ENCODE results near the gene NLN.

The NLN gene

DNA sequence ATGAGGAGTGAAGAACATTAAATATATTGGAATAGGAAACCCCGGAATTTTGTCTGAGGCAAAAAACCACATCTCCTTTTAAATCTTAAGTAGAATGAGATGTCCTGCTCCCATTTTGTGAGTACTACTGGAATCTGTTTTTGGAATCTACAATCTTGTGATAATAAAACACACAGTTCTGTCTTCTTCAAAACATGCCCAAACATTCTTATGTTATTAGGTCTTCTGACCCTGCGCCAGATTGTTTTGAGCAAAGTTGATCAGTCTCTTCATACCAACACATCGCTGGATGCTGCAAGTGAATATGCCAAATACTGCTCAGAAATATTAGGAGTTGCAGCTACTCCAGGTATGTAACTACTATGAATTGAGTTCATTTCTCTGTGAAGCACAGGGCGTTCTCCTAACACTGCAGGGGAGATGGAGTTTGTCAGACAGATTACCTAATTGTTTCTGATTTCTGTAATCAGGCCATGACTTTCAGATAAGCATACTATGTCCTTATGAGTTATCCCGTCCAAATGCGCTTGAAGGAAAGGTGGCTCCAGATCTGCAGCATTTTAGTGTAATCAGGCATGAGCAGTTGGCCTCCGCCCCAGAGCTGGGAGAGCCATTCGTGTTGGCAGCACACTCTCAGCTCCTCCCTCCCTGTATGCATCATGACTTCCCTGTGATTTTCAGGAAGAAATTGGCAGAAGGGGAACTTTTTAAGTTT, 88.0 kb downstream of the NLN start:
- DNase-seq (ENCODE audit: low spot score), result peak; percentile 83

DNA sequence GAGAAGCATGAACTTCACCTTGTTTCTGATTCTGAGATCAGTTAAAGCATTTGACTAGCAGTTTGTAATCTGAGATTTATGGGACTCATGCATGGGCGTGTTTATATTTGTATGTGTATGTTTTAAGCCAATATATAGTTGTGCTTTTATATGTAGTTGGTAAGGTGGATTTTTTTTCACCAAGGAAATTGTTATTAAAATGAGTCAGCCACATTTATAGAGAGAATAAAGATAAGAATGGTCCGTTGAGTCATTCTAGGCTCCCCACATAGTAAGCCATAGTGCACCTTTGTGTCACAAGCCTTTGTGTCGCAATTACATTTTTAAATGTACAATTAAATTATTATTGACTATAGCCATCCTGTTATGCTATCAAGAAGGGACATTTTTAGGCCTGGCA, 89.0 kb downstream of the NLN start:
- no peak for DNase-seq (ENCODE audit: low spot score)

DNA sequence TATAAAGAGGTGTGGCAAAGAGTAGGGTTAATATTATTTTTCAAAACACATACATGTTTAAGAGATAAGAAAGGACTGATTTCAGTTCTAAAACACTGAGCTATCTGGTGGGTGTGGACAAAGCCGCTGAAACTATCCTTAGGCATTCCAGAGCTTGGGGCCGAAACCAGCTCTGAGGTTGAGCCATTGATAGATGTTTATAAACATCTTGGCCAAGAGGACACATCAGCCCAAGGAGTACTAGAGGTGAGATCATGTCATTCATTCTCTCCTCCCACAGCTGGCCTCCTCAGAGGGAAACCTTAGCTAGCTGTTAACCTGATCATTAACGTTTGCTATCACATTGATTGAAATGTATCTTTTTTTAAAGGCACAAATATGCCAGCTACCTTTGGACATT, 89.9 kb downstream of the NLN start:
- no peak for DNase-seq (ENCODE audit: low spot score)

GRCh38 chr5:65812648-65813047, 90.6 kb downstream of the NLN start:
- DNase-seq (ENCODE audit: low spot score), result no peak

DNA sequence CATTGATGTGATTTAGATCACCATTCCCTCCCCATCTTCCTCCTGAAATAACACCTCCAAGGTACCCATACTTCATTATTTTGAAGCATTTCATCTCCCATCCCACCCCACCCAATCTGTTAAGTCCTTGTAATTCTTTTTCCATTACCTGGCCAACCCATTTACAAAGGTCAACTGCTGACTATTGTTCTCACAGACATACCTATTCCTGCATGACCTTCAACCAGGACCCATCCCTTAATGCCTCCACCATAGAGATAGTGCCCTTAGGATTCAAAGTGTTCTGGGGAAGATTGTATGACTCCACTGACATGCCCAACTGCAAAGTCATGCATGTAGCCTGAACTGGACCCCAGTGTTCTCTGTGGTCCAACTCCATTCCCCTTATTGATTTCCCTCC, 91.2 kb downstream of the NLN start:
- no peak for DNase-seq (ENCODE audit: low spot score)

DNA sequence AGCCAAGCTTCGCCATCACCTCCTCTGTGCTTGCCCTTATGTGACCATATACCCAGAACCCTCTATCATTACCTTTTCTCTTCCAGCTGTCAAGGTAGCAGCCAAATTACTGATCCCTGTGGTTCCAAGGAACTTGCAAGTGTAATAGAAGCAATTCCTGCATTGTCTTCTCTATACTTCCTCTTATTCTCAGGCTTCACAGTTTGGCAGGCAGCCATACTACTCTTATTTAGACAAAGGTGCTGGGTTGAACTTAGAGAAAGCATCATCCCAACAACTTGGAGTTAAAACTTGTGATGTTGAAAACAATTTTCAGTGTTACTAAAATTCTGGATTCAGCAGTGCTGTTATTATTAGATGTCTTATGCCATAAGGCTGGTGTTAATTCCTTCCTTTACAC, 93.2 kb downstream of the NLN start:
- no peak for DNase-seq (ENCODE audit: low spot score)

DNA sequence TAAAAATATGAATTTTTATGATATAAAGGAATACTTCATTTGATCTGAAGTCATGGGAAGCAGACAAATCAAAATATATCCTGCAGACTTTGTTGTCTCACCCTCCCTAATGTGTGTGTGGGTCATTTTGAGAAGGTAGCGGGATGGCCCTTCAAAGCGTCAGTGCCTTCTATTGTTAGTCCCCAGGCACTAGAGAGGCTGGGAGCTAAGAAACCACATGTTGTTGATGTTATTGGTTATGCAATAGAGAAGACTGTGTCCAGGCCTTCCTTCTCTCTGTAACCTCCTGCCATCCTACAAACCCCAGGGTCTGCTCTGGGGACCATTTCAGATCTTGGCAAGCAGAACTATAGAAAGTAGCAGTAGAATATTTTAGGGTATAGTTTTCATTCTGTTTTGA, 94.7 kb downstream of the NLN start:
- DNase-seq (ENCODE audit: low spot score), result no peak

GRCh38 chr5:65817931-65818330, 95.9 kb downstream of the NLN start:
- no peak for DNase-seq (ENCODE audit: low spot score)

DNA sequence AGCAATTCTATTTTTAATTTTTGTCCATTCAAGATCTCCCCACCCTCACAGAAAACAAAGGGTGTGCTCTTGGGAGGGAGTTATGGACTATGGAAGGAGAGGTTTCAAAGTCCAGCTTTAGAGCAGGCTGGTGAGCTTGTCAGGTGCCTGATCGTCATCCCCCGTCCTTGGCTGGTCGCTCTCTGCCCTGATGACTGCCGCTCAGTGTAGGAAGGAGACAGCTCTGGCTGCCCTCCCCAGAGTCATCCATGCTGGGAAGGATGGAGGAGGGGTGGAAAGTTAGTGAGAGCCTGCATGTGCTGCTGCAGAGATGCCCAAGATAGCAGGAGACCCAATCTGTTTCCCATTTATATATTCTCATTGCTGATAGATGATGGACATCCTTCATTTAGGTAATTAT, 96.6 kb downstream of the NLN start:
- DNase-seq (ENCODE audit: low spot score), result no peak

DNA sequence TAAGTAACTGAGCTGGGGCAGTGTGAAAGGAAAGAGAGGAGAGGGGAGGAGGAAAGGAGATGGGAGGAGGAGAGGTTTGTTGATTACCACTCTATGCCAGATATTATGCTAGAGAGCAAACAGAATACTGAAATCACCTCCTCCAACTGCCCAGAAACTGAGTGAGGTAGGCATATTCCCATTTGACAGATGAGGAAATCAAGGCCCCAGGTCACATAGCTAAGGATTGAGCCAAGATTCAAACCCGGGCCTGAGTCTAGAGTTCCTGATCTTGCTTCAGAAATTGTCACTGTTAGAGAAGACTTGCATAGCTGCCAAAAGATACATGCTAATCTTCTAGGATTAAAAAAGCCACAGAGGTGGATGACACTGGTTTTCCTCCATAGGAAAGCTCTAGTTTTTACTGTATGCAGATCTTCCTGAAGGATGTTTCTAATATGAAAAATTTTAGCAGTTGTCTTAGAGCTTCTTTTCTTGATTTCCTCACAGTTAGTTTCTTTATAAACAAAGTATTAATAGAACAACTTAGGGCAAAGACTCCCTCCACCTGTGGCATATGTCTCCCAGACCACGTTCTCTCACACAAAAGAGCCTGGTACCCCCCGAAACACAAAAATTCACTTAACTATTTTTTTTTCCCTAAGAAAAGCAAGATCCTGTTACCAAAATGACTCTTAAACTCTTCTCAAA, 97.4 kb downstream of the NLN start:
- DNase-seq (ENCODE audit: low spot score), result no peak

DNA sequence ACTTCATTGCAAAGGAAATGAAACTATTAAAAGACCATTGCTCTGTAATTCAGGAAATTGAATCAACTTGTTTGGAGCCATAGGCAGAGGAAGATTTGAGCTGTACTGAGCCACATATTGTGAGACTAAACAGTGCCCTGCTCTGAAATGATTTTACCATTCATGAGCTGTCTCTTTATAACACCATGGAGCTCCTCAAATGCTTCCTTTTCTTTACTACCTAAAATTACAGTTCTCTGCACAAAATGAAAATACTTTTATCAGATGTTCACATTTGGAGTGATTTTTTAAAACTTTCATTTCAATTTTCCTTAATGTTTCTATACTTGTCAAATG, 97.9 kb downstream of the NLN start:
- DNase-seq (ENCODE audit: low spot score), result no peak

GRCh38 chr5:65820373-65820772, 98.4 kb downstream of the NLN start:
- no peak for DNase-seq (ENCODE audit: low spot score)

- no peak for DNase-seq (ENCODE audit: low spot score)
These were observed 100.0 kb downstream of the NLN start for GRCh38 chr5:65821966-65822365.

- no peak for DNase-seq (ENCODE audit: low spot score)
These were observed 100.7 kb downstream of the NLN start for GRCh38 chr5:65822710-65823109.

DNA sequence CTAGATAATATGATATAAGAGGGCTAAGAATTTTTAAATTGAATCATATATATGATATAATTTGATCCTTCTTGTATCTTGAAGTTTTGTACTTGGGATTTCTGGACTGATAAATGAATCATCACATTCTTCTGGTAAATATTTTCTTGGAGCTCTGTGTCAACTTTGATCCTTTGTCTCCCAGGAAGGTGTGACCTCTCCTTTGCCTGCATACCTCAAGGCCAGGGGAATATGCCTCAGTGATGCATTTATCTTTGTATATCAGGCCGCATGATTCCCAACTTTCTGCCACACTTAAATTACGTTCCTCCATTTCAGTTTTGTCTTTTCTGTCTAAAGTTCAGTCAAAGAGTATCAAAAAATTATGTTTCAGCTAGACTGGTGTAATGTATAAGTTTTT, 101.2 kb downstream of the NLN start:
- no peak for DNase-seq (ENCODE audit: low spot score)

- no peak for DNase-seq (ENCODE audit: low spot score)
These were observed 101.9 kb downstream of the NLN start for GRCh38 chr5:65823845-65824445.

DNA sequence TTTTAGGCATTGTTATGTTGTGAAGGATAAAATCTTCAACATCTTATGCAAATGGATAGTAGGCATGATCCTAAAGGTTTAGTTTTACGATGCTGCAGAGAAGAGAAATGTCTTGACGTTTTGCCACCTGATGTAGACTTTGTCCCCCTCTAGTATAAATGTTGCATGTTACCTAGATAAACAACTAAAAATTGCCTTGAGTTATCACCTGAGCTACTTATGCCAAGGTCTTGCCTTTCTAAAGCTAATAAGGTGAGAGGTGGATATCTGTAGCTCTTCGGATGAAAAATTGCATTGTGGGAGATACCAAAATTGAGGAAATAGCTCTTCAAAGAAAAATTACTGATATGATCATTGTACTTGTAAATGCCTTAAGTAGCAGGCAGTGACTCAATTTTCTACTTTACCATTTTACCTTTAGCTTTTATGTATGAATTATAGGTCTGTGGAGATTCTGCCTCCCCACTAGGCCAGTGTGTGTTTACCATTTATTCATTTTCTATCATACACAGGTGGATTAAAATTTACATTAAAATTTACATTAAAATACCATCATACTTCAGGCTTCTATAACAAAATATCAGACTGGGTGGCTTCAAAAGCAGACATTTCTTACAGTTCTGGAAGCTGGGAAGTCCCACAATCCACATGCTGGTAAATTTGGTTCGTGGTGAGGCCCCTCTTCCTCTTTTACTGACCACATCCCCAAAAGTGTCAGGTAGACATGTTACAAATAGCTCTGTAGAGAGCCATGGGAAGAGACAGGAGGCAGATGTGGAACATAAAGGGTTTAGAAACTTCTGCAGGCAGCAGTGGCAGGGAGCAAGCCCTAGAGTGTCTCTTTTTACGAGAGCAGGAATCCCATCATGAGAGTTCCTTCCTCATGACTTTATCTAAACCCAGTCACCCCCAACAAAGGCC, 103.7 kb downstream of the NLN start:
- DNase-seq (ENCODE audit: low spot score), result no peak

- peak; percentile 69 for DNase-seq (ENCODE audit: low spot score)
These were observed 106.3 kb downstream of the NLN start for GRCh38 chr5:65828022-65828896.

DNA sequence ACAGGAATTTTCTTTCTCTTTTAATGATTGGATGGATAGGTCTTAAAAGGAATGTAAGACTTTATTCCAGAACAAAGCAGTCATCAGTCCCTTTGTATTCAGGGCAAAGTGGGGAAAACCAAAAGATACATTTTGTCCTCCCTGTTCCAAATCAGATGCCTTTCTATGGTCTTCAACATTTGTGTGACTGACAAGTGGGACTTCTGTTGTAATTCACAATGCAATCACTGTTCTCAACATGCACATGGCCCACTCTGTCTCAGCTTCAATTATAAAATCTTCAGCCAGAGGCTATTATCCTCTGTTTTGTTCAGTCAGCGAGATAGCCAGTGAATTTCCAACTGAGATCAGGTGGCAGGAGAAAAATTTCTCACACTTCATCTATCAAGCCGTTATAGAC, 108.9 kb downstream of the NLN start:
- peak; percentile 39 for DNase-seq (ENCODE audit: low spot score)

GRCh38 chr5:65831276-65831675, 109.3 kb downstream of the NLN start:
- no peak for DNase-seq (ENCODE audit: low spot score)

- DNase-seq (ENCODE audit: low spot score), result no peak
These were observed 110.1 kb downstream of the NLN start for GRCh38 chr5:65832152-65832551.

Measured in GM03348 (cell line).